K562 (cell line): ENCODE results near the gene ITGB5. TPM values are rescaled to one million over a fixed set of nuclear protein-coding genes. Genes with fewer than 3 reads are reported as not detected.
"Not testable (repeated sequence)": the region's sequence is repeated elsewhere in the genome, so short reads cannot be mapped to it uniquely, and the experiment has no call there.

Experiments
- ATAC-seq: fragments of 200-7000 bp; cut with Tn5 transposase; 3 replicates; pipeline ENCODE4 v1.9.1; 2020; ENCODE audit warnings: moderate library complexity
- BruUV-seq: library from RNA; stranded (reverse); fragments of 400-500 nt; replicated peaks from 2 replicates; lab custom pipeline; 2021; lab: Mats Ljungman, UMichigan
- CTCF ChIA-PET: fragments of 300-600 bp; formaldehyde crosslinking; extraction: SDS; loops from one replicate; lab custom pipeline; 2021; ENCODE audit warnings: low intra/inter-chr PET ratio; lab: Yijun Ruan, JAX
- POLR2A ChIA-PET: fragments of 300-600, 350-650 bp; sonication (Branson Sonifier 250); formaldehyde crosslinking; extraction: SDS; loops from one replicate; lab custom pipeline; 2021; ENCODE audit warnings: antibody characterized with exemption, inconsistent platforms; lab: Yijun Ruan, JAX
- DNase-seq, 4 experiments: peaks; one replicate each; pipeline versions ENCODE4 v3.0.0 to v3.0.0-alpha.2; 2011 to 2018; ENCODE audit warnings: low spot score in 3 of 4, mixed read lengths in 3 of 4; ENCODE audit errors: extremely low read depth in 1 of 4
- FAIRE-seq: peaks from 2 replicates; lab custom pipeline; 2011; peaks lifted over from hg19 to GRCh38; lab: Jason Lieb, UNC
- H2AFZ ChIP-seq: 2 replicates; pipeline ENCODE4 v1.6.0; 2011; ENCODE audit warnings: low read depth, low read length, control low read depth, inconsistent platforms
- H3K27ac ChIP-seq: fragments of 200-600 bp; 3 replicates; pipeline ENCODE4 v1.8.0; 2011; ENCODE audit warnings: low read depth, mild to moderate bottlenecking, control low read depth, inconsistent platforms, low read length, moderate library complexity, mixed read lengths; ENCODE audit errors: extremely low read depth
- H3K27me3 ChIP-seq, 2 experiments: fragments of 300-600 bp in 1 of 2; 2 replicates in 1 of 2; 3 replicates in 1 of 2; pipeline versions ENCODE4 v1.6.0 to v1.8.0; 2011; ENCODE audit warnings: inconsistent platforms in 2 of 2, low read length in 2 of 2, mild to moderate bottlenecking in 1 of 2, mixed read lengths in 1 of 2, moderate library complexity in 1 of 2; ENCODE audit not compliant: control insufficient read depth in 2 of 2, insufficient read depth in 2 of 2
- H3K36me3 ChIP-seq: fragments of 300-600 bp; 3 replicates; pipeline ENCODE4 v1.8.0; 2011; ENCODE audit warnings: mild to moderate bottlenecking, low read length, inconsistent platforms; ENCODE audit not compliant: control insufficient read depth, insufficient read depth
- H3K4me1 ChIP-seq, 2 experiments: fragments of 200-600 bp in 1 of 2; replicated peaks in 1 of 2; 2 replicates in 1 of 2; 3 replicates in 1 of 2; pipeline versions ENCODE4 v1.5.1 to v1.8.0; 2011; ENCODE audit warnings: inconsistent platforms in 2 of 2, low read length in 2 of 2, mild to moderate bottlenecking in 1 of 2, mixed read lengths in 1 of 2, moderate library complexity in 1 of 2; ENCODE audit not compliant: control insufficient read depth in 2 of 2, insufficient read depth in 2 of 2
- H3K4me2 ChIP-seq: 2 replicates; pipeline ENCODE4 v1.6.1; 2011; ENCODE audit warnings: low read length, control low read depth, inconsistent platforms, mixed read lengths; ENCODE audit not compliant: insufficient read depth
- H3K4me3 ChIP-seq: fragments of 200-600 bp; sonication (generic), shearing (Covaris generic); 2 replicates; pipeline ENCODE4 v1.5.1; 2016; ENCODE audit warnings: control low read depth, inconsistent platforms
- H3K79me2 ChIP-seq: fragments of 200-600 bp; 3 replicates; pipeline ENCODE4 v1.8.0; 2011; ENCODE audit warnings: low read length, inconsistent platforms; ENCODE audit not compliant: control insufficient read depth, insufficient read depth
- H3K9ac ChIP-seq, 2 experiments: 2 replicates each; pipeline versions ENCODE4 v1.6.0 to v1.6.1; 2011; ENCODE audit warnings: low read depth in 2 of 2, low read length in 2 of 2, control low read depth in 1 of 2, inconsistent platforms in 1 of 2, mild to moderate bottlenecking in 1 of 2, mixed read lengths in 1 of 2; ENCODE audit not compliant: insufficient read depth in 1 of 2
- H3K9me1 ChIP-seq: one replicate; pipeline ENCODE4 v1.6.0; 2011; ENCODE audit warnings: inconsistent platforms, mild to moderate bottlenecking, low read length, moderate library complexity; ENCODE audit not compliant: control insufficient read depth, insufficient read depth
- H3K9me3 ChIP-seq: replicated peaks from 2 replicates; pipeline ENCODE4 v1.5.1; 2011; ENCODE audit warnings: low read depth, low read length, inconsistent platforms; ENCODE audit not compliant: control insufficient read depth, insufficient read depth
- H4K20me1 ChIP-seq: replicated peaks from 2 replicates; pipeline ENCODE4 v1.6.1; 2011; ENCODE audit warnings: low read length, inconsistent platforms, mixed read lengths; ENCODE audit not compliant: control insufficient read depth, insufficient read depth
- CBX3 ChIP-seq, 2 experiments: IDR thresholded peaks; 1 replicate in 1 of 2; 2 replicates in 1 of 2; pipeline ENCODE4 v1.6.1; 2012; ENCODE audit warnings: inconsistent platforms in 2 of 2, low read length in 2 of 2, borderline replicate concordance in 1 of 2, control low read depth in 1 of 2
- MCM2 ChIP-seq: fragments of 450-650 bp; IDR thresholded peaks from 2 replicates; pipeline ENCODE4 v1.6.1; 2017; ENCODE audit warnings: low read depth, mild to moderate bottlenecking
- SIN3B ChIP-seq: fragments of 450-650 bp; IDR thresholded peaks from 2 replicates; pipeline ENCODE4 v1.6.1; 2017; ENCODE audit warnings: low read depth, mild to moderate bottlenecking, moderate library complexity
- ZNF384 ChIP-seq: IDR thresholded peaks from 2 replicates; pipeline ENCODE4 v1.6.1; 2012; ENCODE audit warnings: low read depth, low read length, improper control_type of control experiment
- WGBS: fragments of 100-300 bp; shearing (Covaris generic); methylation state at CpG from one replicate; pipeline ENCODE4 v1.1.6; 2016; ENCODE audit warnings: low coverage, mixed read lengths; ENCODE audit not compliant: insufficient coverage; ENCODE audit errors: missing lambda C conversion rate; 5-methylcytosine and 5-hydroxymethylcytosine counted together
- in situ Hi-C: fragments of 300-500 bp; cut with MboI; formaldehyde crosslinking; loops from 4 replicates; pipeline ENCODE4 v1.15.0; 2018; ENCODE audit warnings: inconsistent platforms, mixed read lengths
- intact Hi-C: fragments of 100-400 bp; cut with micrococcal nuclease; formaldehyde crosslinking; loops from 2 replicates; pipeline ENCODE4 v1.14.2; 2022
- polyA plus RNA-seq, 8 experiments: library from polyadenylated mRNA; depleted of rRNA in 4 of 8; stranded (reverse) in 5 of 8; unstranded in 3 of 8; fragments of >200 nt; fragmentation: Nextera tagmentation in 2 of 8; fragmentation: Illumina TruSeq in 1 of 8; extraction: Ambion mirVana in 2 of 8; extraction: Trizol in 1 of 8; gene quantifications; 2 replicates each; pipeline versions ENCODE4 v1.2.1 to v1.2.3, GENCODE V29; 2011 to 2014; ENCODE audit warnings: inconsistent platforms in 1 of 8, missing spikeins in 1 of 8
- total RNA-seq, 7 experiments: library from RNA; depleted of rRNA in 6 of 7; stranded (reverse); fragments of >200 nt in 6 of 7; fragmentation: Illumina TruSeq in 2 of 7; extraction: Trizol in 2 of 7; gene quantifications; 2 replicates each; pipeline versions ENCODE4 v1.2.1 to v1.2.3, GENCODE V29; 2011 to 2021; ENCODE audit warnings: low replicate concordance in 1 of 7
- TF ChIP-seq, protein P1 (sequence below), 2 experiments: fragments of 200-800 bp in 1 of 2; sonication (Bioruptor generic) in 1 of 2; sonication (generic) in 1 of 2; formaldehyde crosslinking in 1 of 2; IDR thresholded peaks in 1 of 2; conservative IDR thresholded peaks in 1 of 2; 2 replicates each; pipeline versions ENCODE4 v1.5.0 to v1.6.1; 2016 to 2020; ENCODE audit warnings: missing compliant biosample characterization in 1 of 2, missing genetic modification characterization in 1 of 2, missing genetic modification reagents in 1 of 2

Gene ITGB5
- total and polyA plus RNA-seq, 9 of the 15 experiments (the other 6 are each of a cell fraction or from before 2014, with no cell fraction given), result 1.7 to 46.8 (median 9.9) TPM

GRCh38 chr3:124757926-124758325 is 129.2 kb downstream of the ITGB5 start:
- H3K9me3 ChIP-seq, H3K4me2 ChIP-seq, H3K27ac ChIP-seq, DNase-seq, H3K36me3 ChIP-seq, FAIRE-seq, H2AFZ ChIP-seq, H3K79me2 ChIP-seq, H4K20me1 ChIP-seq, BruUV-seq, H3K4me1 ChIP-seq, H3K4me3 ChIP-seq, H3K27me3 ChIP-seq, ATAC-seq, in situ Hi-C loops, H3K9me1 ChIP-seq, H3K9ac ChIP-seq, intact Hi-C loops, POLR2A ChIA-PET, CTCF ChIA-PET: not testable (repeated sequence)
- WGBS, result 35% methylated on average over 6 of the region's 7 CpGs

DNA sequence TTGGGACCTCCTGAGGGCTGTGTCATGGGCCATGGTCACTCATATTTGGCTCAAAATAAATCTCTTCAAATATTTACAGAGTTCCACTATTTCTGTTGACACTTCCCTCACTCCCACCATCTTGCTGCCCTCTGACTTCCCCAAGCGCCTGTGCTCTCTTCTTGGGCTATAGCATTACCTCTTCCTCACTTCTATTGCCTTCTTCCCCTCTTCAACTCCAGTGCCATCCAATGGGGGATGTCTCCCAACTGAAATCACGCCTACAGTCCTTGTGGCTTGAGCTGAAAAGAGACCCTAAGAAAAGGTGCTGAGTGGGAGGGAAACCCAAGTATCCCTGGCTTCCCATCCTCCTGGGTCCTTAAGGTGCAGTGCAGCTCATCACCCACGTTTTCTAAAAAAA is 135.1 kb downstream of the ITGB5 start:
- no peak for FAIRE-seq

More for the DNA sequence above, 135.1 kb downstream of the ITGB5 start:
- Histone ChIP-seq H3K79me2 (no peaks in the 10 kb centered on the region), H3K4me3 (no peak overlapping the region), H3K36me3 (no peaks in the 10 kb centered on the region; the same call in 2 of the 3 replicates), H3K4me1 (peaks cover 0 to 2% of the 10 kb centered on the region in 2 experiments; a peak in 3 of 5 replicates), H3K9me3 (no peaks in the 10 kb centered on the region), H3K9ac (no peak overlapping the region), H3K27me3 (no peaks in the 10 kb centered on the region), H2AFZ (no peak overlapping the region), H4K20me1 (no peaks in the 10 kb centered on the region), H3K4me2 (no peak overlapping the region), H3K9me1 (no peaks in the 10 kb centered on the region), H3K27ac (no peak overlapping the region)
- ChIA-PET CTCF (no interaction called here), POLR2A (interaction anchor here (0.6 kb wide), 1 partner anchor 1680 kb away, joined by 3 read pairs; no protein-coding TSS in a partner anchor)
- 29% methylated on average over 2 of the region's 3 CpGs for WGBS
- no TSS peak for BruUV-seq
- DNase-seq (no peak), ATAC-seq (no peak)
- TF ChIP-seq SIN3B (no peak), MCM2 (no peak), CBX3 (IDR thresholded peaks at IDR 0.05; ENCODE audit: borderline replicate concordance in 1 of 2, low read length in 2 of 2) (no peak), ZNF384 (no peak)
- TF ChIP-seq, protein P1, sequence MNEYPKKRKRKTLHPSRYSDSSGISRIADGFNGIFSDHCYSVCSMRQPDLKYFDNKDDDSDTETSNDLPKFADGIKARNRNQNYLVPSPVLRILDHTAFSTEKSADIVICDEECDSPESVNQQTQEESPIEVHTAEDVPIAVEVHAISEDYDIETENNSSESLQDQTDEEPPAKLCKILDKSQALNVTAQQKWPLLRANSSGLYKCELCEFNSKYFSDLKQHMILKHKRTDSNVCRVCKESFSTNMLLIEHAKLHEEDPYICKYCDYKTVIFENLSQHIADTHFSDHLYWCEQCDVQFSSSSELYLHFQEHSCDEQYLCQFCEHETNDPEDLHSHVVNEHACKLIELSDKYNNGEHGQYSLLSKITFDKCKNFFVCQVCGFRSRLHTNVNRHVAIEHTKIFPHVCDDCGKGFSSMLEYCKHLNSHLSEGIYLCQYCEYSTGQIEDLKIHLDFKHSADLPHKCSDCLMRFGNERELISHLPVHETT (CRISPR knock-in tag; conservative IDR thresholded peaks at IDR 0.05 in 1 of 2, IDR thresholded peaks at IDR 0.05 in 1 of 2), result no peak
- intact Hi-C loops, result no loop called here
- in situ Hi-C loops, result no loop called here
